Fibroblast of pulmonary artery (primary cell): ENCODE measurements around the gene PLCXD1.
"Not testable (repeated sequence)": the region's sequence is repeated elsewhere in the genome, so short reads cannot be mapped to it uniquely, and the experiment has no call there.

Source experiments
- DNase-seq: peaks from one replicate; pipeline ENCODE4 v3.0.0-alpha.2; 2010; ENCODE audit warnings: low read depth
- H3K4me3 ChIP-seq: replicated peaks from 2 replicates; pipeline ENCODE4 v1.5.1; 2011; ENCODE audit warnings: low read depth, mild to moderate bottlenecking, control low read depth, low read length, moderate library complexity
- TF ChIP-seq, protein P1 (sequence below): IDR thresholded peaks from 2 replicates; pipeline ENCODE4 v1.5.1; 2011; ENCODE audit warnings: mild to moderate bottlenecking, control low read depth, low read length, inconsistent platforms; ENCODE audit errors: missing control alignments

The PLCXD1 gene

DNA sequence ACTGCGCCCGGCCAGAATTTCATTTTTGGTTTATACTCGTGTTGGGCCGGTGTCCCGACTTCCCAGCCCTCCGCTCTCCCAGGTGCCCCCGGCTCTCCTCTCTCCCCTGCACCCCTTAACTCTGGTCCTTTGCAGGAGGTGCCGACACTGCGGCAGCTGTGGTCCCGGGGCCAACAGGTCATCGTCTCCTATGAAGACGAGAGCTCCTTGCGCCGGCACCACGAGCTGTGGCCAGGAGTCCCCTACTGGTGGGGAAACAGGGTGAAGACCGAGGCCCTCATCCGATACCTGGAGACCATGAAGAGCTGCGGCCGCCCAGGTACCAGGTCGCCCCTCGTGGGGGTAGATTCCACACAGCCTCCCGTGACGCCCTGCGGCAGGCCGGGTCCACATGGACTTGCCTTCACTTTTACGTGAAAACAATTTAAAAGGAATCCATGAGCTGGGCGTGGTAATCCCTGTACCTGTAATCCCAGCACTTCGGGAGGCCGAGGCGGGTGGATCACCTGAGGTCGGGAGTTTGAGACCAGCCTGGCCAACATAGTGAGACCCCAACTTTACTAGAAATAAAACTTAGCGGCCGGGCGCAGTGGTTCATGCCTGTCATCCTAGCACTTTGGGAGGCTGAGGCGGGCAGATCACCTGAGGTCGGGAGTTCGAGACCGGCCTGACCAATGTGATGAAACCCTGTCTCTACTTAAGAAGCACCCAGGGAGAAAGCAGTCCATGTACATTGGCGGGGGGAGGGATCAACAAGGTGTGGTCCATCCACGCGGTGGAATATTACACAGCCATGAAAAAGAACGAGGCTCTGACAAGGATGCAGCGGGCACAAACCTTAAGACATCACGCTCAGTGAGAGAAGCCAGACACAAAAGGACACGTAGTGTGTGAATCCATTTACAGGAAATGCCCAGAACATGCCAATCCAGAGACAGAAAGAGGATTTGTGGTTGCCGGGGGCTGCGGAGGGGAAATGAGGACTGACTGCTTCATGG is 12.0 kb downstream of the PLCXD1 start:
- TF ChIP-seq, protein P1, sequence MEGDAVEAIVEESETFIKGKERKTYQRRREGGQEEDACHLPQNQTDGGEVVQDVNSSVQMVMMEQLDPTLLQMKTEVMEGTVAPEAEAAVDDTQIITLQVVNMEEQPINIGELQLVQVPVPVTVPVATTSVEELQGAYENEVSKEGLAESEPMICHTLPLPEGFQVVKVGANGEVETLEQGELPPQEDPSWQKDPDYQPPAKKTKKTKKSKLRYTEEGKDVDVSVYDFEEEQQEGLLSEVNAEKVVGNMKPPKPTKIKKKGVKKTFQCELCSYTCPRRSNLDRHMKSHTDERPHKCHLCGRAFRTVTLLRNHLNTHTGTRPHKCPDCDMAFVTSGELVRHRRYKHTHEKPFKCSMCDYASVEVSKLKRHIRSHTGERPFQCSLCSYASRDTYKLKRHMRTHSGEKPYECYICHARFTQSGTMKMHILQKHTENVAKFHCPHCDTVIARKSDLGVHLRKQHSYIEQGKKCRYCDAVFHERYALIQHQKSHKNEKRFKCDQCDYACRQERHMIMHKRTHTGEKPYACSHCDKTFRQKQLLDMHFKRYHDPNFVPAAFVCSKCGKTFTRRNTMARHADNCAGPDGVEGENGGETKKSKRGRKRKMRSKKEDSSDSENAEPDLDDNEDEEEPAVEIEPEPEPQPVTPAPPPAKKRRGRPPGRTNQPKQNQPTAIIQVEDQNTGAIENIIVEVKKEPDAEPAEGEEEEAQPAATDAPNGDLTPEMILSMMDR = no peak
- H3K4me3 ChIP-seq = no peak overlapping the region
- DNase-seq = no peak

DNA sequence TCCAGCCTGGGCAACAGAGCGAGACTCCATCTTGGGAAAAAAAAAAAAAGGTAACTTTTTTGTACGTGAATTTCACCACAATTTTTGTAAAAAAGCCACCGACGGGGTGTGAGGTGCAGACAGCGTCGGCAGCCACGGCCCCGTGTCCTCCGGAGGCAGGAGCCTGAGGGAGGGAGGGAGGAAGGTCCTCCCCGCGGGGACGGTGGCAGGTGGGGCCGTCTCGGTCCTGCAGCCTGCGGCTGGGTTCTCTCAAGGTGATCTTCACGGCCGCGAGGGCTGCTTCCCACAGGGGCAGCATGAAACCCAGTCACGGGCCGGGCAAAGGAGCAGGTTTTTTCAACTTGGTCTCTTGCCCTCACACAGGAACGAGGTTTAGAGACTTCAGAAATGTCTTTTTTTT is 14.0 kb downstream of the PLCXD1 start:
- TF ChIP-seq, protein P1 = no peak
- H3K4me3 ChIP-seq = no peak overlapping the region
- no peak for DNase-seq

DNA sequence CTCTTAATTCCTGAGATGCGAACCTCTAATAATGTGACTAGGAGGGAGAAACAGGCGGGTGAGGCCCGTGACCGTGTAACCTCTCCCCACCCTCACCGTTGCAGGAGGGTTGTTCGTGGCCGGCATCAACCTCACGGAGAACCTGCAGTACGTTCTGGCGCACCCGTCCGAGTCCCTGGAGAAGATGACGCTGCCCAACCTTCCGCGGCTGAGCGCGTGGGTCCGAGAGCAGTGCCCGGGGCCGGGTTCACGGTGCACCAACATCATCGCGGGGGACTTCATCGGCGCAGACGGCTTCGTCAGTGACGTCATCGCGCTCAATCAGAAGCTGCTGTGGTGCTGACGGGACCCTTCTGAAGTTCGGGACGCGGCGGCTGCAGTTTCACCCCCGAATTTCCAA is 17.8 kb downstream of the PLCXD1 start:
- DNase-seq = no peak
- H3K4me3 ChIP-seq = no peak overlapping the region
- TF ChIP-seq, protein P1 = no peak

DNA sequence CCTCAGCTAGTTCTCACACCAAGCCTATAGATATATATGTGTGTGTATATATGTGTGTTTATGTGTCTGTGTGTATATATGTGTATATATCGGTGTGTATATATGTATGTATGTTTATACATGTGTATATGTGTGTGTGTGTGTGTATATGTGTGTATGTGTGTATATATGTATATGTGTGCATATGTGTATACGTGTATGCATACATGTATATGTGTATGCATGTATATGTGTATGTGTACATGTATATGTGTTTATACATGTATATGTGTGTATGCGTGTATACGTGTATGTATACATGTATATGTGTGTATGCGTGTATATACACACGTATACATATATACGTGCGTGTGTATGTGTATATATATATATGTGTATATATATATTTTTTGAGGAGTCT is 19.2 kb downstream of the PLCXD1 start:
- no peak overlapping the region for H3K4me3 ChIP-seq
- DNase-seq = no peak
- TF ChIP-seq, protein P1 = no peak

DNA sequence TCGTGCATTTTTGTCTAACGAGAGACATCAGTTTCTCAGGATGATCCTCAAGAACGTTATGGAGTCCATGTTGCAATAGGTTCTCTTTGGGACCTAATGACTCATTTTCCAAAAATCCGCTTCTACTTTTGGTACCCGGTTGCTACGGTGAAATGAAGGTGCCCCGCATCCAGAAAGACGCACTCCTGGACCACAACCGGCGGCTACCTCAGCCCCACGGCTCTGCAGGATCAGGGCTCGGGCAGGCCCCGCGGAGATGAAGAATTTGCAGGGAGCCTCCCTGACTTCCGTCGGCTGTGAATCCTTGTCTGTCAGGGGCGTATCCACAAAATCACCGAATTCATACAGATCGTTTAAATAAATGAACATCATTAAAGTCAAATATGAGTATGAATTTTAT is 21.8 kb downstream of the PLCXD1 start:
- DNase-seq = no peak
- H3K4me3 ChIP-seq = no peak overlapping the region
- TF ChIP-seq, protein P1 = no peak

DNA sequence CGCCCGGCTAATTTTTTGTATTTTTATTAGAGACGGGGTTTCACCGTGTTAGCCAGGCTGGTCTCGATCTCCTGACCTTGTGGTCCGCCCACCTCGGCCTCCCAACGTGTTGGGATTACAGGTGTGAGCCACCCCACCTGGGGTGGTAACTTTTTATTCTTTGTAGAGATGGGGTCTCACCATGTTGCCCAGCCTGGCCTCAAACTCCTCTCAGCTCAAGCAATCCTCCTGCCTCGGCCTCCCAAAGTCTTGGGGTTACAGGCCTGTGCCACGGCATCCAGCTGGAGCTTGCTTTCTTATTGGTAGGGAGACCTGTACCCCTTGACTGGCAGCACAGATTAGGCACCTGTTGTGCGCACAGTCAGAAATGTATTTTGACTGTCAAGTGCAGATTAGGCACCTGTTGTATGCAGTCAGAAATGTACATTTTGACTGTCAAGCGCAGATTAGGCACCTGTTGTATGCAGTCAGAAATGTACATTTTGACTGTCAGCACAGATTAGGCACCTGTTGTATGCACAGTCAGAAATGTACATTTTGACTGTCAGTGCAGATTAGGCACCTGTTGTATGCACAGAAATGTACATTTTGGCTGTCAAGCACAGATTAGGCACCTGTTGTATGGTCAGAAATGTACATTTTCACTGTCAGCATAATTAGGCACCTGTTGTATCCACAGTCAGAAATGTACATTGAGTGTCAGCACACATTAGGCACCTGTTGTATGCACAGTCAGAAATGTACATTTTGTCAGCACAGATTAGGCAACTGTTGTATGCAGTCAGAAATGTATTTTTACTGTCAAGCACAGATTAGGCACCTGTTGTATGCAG is 24.8 kb downstream of the PLCXD1 start:
- H3K4me3 ChIP-seq, DNase-seq: not testable (repeated sequence)

DNA sequence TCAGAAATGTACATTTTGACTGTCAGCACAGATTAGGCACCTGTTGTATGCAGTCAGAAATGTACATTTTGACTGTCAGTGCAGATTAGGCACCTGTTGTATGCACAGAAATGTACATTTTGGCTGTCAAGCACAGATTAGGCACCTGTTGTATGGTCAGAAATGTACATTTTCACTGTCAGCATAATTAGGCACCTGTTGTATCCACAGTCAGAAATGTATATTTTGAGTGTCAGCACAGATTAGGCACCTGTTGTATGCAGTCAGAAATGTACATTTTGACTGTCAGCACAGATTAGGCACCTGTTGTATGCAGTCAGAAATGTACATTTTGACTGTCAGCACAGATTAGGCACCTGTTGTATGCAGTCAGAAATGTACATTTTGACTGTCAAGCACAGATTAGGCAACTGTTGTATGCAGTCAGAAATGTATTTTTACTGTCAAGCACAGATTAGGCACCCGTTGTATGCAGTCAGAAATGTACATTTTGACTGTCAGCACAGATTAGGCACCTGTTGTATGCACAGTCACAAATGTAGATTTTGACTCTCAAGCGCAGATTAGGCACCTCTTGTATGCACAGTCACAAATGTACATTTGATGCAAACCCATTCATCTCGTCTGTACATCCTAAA is 25.6 kb downstream of the PLCXD1 start:
- H3K4me3 ChIP-seq, DNase-seq: not testable (repeated sequence)
